Stimulated activated CD8-positive, alpha-beta memory T cell treated with anti-CD3 and anti-CD28 coated beads, Interleukin-12 subunit alpha, Interleukin-12 subunit beta, amount 100 ng/mL, for 24 hours (primary cell): ENCODE results near the gene TNNT2.

Experiments used
- DNase-seq: peaks from one replicate; pipeline ENCODE4 v3.0.0-alpha.2; 2020; ENCODE audit errors: extremely low read depth

Gene TNNT2

DNA sequence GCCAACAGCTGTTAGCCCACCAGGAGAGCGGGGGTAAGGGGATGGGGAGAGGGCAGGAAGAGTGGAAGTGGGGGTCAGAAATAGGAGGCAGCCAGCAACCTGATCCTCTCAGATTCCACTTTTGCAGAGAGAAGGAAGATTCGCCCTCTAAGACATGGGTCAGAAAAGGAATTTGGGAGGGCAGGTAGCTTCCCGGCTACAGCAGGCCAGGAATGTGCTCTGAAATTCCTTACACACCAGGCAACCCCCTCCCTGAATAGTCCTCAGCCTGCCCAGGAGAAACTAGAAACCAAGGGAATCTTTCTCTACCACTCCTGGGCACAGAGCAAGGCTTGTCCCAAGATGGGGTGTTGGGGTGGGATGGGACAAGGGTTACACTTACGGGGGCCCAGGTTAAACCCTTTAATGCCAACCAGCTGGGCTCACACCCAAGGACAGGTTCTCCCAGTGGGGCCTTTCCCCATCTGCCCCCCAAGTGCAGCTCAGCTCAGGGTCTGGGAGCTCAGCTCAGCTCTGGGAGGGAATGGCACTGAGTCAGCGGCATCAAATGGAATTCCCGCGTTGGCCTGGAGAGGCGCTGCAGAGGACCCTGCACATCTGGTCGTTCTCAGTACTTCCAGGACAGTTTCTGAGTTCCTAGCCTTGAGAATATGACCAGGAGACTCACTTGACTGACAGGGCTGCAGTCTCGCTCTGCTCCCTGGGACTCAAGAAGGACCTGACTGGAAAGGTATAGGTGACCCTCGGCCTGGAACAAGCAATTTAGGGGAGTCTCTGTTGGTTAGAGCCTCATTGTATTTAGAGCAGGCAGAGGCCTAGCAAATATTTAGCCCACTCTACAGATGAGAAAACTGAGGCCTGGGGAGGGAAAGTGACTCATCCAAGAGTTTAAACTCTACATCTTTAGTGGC is 761 bp downstream of the TNNT2 start:
- no peak for DNase-seq

DNA sequence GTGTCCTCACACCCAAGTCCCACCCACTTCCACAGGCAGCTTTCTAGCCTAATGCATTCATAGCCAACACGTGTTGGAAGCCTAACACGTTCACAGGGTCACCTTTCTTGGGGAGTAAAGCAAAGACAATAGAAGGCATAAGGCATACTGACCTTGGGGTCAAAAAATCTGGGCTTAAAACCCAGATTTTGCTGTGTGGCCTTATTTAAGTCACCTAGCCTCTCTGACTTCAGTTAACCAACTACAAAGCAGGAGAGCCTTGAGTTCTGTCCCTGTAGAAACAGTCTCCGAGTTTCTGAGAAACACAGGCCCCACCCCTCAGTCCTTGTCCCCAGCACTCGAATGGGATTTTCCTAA is 1.4 kb downstream of the TNNT2 start:
- DNase-seq: no peak

DNA sequence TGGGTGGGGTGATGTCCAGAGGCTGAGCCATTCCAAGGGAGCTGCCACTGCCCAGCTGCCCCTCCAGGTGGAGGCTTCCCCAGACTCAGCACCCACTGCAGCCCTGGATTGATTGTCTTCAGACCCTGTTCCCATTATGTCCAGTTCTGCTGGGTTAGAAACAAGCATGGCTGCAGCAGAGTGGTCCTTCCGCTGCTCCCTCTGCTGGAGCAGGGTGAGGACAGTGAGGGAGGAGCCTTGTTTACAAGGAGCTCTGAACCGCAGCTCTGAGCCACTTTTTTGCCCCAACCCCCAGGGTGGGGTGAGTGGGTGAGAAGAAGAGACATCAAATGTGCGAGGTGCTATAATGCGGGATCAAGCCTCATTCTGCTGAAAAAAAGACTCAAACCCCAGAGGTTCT is 2.3 kb downstream of the TNNT2 start:
- DNase-seq: no peak

DNA sequence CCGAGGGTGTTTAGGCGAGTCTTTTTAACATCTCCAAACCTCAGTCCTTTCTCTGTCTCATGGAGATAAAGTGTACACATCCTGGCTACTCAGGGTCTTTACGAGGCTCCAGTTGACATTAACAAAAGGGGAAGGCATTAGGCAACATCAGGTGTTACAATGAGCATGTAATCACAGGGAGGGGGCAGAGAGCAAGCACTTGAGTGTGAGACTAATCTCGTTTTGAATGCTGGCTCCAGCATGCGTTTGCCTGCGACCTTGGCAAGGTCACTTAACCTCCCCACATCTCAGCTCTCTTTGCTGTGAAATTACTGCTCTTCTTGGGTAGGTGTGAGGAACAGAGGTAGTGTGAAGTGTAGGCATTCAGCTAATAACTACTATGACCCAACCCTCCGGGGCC is 3.1 kb downstream of the TNNT2 start:
- DNase-seq: no peak

DNA sequence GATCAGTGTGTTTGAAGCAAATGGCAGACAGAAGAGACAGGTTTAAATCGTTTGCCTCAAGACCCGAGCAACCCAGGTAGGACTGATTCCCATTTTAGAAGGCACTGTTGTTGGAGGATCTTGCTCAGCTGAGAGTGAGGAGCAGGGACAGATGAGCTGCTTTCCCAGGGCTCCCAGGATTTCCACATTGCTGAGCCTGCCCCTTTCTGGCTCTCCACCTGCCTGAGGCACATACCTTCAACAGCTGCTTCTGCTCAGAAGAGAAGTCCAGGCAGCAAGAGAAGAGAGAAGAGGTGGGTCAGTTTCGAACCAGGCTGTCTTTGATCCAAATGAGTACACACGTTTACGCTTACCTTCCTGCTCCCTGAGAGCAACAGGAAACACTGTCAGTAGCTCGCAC is 5.7 kb downstream of the TNNT2 start:
- no peak for DNase-seq

DNA sequence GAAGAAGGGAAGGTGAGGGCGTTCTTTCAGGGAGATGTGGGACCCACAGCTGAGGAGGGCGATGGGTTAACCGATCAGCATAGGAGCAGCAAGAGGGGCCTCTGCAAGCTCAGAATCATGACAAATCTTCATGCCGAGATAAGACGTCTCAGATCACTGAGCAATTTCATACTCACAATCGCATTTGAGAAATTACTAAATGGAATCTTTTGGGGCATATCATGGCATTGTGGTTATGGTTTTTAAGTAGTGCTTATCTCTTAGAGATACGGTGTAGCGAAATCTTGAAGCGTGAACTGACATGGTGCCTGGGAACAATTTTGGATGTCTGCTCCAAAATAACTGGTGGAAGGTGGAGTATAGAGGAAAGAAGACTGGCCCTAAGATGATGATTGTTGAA is 6.2 kb downstream of the TNNT2 start:
- no peak for DNase-seq

DNA sequence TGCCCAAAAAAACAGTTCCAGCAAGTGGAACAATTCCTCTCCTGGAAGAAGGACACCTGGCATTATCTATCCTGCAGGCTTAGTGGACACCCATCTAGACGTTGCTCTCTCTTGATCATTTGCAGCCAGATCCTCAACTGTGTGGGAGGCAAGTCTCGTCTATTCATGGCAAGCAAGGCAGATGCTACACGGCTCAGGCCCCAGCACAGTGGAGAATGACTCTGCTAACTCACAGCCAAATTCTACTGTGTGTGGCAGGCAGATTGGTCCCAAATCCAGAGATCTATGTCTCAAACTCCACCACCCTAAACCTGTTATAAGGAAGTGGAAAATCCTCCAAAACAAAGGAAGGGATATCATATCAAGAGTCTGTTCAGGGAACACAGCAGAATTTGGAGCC is 7.0 kb downstream of the TNNT2 start:
- DNase-seq: no peak

DNA sequence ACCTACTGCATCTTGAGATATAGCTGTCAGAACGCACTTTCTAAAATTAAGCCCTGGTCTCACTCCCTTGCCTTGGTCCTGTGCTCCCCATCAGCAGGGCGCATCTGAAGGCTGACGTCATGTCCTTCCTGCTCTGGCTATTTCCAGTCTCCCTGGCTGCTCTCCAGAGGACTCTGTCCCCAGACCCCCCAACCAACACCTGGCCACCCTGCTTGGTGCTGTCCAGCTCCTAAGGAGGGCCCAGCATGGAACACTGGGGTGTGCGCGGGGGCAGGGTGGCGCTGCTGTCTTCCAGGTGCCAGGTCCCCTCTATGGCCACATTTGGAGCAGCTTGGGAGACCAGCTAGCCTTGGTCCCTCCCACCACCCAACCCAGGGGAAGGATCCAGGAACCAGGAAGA is 8.3 kb downstream of the TNNT2 start:
- no peak for DNase-seq

DNA sequence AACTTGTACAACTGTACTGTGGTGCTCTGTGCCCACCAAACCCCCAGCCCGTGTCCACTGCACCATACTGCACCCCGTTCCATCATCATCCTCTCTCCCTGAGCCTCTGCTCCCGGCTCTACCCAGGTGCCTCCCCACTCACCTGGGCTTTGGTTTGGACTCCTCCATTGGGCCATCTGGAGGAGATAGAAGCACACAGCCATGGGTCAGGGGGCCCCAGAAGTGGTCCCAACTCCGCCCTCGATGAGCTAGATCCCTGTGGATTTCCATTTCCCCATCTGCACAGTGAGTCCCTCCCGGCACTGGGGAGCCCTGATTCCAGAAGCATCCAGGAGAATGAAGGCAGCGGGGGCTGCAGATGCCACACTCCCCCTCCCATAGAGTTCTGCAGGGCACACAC is 10.8 kb downstream of the TNNT2 start:
- no peak for DNase-seq

DNA sequence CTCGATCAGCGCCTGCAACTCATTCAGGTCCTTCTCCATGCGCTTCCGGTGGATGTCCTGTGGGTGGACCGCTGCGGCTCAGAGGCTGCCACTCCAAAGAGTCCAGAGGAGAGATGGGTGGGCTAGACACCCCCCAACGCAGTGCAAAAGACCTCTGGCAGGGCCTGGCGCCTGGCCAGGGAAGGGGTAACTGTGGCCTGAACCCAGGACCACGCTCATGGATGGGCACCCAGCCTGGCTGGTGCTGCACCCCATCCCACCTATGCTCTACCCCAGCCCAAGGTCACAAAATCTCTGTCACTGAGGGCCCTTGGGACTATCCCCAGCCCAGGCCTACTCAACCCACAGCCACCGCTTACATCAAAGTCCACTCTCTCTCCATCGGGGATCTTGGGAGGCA is 12.2 kb downstream of the TNNT2 start:
- no peak for DNase-seq

DNA sequence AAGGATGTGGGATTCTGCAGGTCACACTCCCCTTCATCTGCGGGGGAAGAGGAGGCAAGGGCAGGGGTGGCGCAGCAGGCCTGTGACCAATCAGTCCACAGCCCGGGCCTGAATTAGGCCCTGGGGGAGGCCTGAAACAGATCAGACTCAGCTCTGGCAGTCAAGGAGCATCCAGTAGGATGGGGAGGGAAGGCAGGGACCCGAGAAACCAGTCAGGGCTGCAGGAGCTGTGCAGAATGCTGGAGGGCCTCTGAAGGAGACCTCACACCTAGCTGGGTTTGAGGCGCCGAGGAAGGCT is 12.7 kb downstream of the TNNT2 start:
- no peak for DNase-seq

DNA sequence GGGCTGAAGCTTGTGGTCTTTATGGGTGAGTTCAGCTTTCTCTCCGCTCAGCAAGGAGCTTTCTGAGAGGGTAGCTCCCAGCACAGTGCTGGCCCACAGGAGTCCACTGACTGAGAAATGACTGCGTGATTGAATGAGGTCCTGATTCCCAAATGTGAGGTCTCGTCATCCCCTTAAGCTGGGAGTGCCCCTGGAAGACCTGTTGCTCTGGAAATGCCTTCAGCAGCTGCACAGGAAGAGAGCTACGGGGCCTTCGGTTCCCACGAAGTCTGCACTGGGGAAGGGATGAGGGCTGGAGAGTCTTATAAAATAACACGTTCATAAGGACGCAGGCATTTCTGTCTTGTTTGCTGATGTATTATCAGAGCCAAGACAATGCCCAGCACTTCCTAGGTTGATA is 14.0 kb downstream of the TNNT2 start:
- no peak for DNase-seq

DNA sequence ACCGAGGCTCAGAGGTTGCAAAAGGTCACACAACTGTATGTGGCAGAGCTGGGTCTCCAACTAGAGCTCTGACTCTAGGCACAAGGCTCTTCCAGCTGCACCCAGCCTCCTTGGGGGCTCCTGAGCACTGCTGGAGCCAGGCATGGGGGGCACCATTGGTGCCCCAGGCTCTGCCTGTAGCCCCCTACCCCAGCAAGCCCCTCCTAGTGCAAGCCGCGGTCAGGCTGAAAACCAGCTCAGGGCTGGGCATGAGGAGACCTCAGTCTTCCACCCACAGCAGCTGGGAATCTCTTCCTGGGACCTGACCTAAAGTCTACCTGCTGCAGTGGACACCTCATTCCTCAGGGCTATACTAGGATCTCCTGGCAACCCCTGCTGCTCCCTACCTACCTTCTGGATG is 14.6 kb downstream of the TNNT2 start:
- DNase-seq: no peak

DNA sequence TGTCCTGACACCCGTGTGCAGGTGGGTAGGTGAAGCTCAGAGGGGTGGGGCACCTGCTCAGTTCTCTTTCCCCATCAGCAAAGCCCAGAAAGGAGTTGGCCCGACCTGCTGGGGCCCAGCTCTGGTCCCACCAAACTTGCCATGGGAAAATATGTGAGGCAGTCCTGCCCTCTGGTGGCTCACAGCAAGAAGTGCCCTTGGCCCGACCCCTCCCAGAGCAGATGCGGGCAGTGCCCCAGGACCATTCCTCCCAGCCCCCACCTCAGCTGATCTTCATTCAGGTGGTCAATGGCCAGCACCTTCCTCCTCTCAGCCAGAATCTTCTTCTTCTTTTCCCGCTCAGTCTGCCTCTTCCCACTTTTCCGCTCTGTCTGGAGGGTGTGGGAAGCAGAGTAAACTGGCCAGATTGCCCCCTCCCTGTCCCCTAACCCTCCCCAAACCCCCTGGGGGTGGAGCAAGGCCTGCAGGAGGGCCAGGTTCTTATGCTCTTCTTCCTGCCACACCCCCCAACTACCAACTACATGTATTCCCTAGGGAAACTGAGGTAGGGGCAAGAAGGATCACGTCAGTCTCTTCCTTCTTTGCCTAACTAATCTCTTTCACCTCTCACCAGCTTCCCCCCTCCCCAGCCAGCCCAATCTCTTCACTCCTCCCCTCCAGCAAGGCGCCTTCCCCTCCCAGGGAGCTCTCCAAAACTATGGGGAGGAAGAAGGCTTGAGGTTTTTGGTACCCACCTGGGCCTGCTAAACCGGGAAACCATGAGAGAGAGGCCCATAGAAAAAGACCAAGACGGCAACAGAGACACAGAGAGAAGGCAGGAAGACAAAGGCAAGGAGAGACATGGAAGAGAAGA is 15.6 kb downstream of the TNNT2 start:
- DNase-seq: no peak

DNA sequence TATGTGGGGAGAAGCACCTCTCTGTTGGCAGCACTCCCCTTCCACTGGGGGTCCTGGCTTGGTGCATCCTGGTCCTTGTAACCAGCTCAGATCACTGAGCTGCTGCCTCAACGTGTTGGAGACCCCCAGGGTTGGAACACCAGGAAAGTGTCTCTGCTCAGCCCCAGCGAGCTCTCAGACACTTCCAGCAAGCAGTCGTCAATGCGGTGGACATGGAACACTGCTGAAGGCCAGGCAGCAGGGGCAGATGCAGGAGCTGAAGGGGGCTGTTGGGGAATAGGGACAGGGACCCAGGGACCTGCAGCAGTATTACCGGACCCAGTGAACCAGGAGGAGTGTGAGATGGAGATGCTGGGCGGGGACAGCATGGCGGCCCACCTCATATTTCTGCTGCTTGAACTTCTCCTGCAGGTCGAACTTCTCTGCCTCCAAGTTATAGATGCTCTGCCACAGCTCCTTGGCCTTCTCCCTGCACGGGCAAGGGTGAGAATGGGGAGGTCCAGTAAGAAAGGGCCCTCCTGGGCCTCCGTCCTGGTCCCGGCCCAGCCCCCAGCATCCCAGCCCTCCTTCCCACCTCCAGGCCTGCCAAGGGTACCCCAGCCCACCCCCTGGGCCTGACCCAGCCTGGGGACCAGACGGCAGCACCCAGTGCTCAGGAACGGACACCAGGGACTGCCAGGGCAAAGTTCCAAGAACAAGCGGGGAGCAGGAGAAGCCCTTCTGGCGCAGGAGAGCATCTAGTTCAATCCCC is 16.4 kb downstream of the TNNT2 start:
- no peak for DNase-seq

DNA sequence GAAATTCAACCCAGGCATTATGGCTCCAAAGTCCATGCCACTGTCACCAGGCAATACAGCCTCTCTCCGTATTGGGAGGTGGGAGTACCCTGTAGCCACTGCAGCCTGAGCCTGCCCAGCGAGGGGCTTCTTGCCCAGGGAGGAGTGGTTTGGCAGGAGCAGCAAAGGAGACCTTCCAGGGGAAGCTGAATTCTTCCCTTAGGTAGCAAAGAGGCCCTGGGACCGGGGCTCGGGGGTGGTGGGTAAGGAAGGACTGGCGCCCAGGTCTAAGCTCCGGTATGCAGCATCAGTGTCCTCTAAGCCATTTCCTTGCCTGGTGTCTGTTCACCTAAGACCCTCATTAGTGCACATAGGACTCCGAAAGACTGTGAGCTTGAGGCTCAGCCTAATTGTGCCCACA is 17.0 kb downstream of the TNNT2 start:
- DNase-seq: no peak

DNA sequence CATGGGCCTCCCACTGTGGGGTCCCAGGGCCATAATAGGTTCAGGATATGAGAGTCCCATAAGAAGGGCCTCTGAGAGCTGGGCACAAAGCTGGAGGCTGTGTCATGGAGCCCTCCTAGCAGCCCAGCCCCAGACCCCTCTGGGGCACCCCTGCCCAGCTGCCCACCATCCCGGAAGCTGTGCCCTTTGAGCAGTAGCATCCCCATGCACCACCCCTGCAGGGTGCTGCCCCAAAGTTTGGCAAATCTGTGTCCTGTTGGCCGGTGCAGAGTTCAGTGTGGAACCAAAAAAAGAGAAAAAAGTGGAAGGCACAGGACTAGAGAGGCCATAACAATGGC is 17.6 kb downstream of the TNNT2 start:
- no peak for DNase-seq

DNA sequence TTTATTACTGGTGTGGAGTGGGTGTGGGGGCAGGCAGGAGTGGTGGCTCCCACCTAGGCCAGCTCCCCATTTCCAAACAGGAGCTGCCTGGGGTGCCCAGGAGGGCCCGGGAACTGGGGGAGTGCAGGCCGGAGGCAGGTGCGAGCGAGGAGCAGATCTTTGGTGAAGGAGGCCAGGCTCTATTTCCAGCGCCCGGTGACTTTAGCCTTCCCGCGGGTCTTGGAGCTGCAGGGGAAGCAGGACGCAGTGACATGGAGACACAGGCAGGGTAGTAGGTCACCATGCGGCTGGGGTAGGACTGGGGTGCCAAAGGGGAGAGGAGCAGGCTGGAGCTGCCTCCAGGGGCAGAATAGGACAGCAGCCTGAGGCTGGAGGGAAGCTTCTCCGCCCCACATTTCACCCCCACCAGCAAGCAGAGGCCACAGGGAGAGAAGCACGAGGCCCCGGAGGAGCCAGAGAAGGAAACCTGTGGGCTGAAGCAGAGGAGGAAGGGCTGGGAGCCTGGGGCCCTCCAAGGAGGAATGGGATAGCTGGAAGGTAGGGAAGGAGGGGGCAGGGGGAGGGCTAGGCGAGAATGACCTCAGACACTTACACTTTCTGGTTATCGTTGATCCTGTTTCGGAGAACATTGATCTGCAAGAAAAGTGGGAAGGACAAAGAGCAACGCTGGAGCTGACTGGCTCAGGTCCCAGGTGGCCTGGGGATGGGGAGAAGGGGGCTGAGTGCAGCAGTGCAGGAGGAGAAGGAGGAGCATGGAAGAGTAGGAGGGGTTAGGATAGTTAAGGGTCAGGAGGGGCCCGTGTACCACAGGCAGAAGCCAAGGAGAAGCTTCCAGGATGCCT is 18.2 kb downstream of the TNNT2 start:
- no peak for DNase-seq

DNA sequence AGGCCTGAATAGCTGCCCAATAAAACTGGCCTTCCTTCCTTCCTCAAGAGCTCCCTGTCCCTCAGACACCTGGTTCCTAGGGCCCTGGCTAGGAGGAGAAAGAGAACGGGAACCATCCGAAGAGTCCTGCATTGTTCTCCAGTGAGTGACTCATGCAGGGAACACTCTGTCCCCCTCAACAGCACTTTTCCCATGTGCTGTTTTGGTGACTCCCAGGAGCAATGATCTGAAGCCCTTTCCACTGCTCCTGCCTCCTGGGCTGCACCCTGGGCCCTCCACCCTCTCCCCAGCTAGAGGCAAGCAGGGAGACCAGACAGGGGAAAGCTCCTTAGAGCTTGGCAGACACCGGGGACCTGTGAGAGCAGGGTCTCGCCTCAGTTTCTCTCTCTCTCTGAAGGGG is 18.9 kb downstream of the TNNT2 start:
- no peak for DNase-seq

DNA sequence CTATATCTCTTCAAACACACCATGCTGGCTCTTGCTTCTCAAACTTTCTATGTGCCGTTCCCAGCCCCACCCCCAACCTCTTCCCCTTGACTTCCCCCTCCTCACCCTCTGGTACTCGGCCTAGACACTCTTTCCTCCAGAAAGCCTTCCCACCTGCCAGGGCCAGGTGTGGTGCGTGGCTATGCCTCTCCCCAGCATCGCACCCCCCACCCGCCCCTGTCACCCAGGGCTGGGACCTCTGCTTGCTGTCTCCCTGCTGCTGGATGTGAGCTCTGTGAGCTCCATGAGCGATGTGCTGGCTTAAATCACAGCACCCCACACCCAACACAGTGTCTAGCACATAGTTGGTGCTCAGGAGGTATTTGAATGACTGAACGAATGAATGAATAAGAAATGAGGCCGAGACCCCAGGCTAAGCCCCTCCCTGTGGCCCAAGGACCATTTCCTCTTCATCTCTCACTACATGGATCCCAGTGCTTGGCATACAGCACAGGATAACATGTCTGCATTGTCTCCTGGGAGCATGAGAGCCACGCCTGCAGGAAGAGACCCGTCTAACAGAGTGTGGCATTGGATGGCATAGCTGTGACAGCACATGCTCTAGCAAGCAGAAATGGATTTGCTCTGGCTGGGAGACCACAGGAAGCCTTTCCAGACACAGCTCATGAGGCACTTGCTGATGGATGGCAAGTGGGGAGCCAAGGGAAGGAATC is 19.7 kb downstream of the TNNT2 start:
- no peak for DNase-seq

DNA sequence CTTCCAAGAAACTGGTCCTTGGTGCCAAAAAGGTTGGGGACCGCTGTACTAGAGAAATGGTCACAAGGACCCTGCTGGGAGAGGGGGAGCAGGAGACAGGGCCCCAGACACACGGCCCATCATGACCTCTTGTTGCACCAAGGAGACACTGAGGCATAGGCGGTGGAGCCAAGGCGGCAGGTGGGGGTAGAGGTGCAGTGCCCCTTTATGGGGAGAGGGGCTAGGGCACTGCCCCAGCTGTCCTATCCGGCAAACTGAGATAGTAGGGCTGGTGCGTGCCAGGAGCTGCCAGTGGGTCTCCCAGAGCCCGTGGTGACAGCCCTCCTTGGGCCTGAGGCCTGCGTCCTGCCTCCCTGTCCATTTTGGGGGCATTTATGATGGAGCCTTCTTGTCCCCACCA is 20.3 kb downstream of the TNNT2 start:
- DNase-seq: no peak
